ENCODE measurements around the gene CDKL5. TPM values are rescaled to one million over a fixed set of nuclear protein-coding genes. Genes with fewer than 3 reads are reported as not detected.
"Not testable (repeated sequence)": the region's sequence is repeated elsewhere in the genome, so short reads cannot be mapped to it uniquely, and the experiment has no call there.

CDKL5 gene
- total RNA-seq (2014; rRNA removed; shearing (Covaris generic)): 1.5 and 2.9 TPM in 2 replicates

GRCh38 chrX:18425199-18426003, at the start of gene CDKL5:
TSS of gene CDKL5 (plus strand) at chrX:18425608. CDS start at chrX:18507097, 81,489 bp downstream.
- peak; percentile 96 for DNase-seq (ENCODE audit: low spot score)

- peak; percentile 39 for DNase-seq (ENCODE audit: low spot score)
Measured at GRCh38 chrX:18377796-18378195, 47.6 kb upstream of the CDKL5 start.

GRCh38 chrX:18389966-18390365, 35.4 kb upstream of the CDKL5 start:
- DNase-seq (ENCODE audit: low spot score): no peak

GRCh38 chrX:18390941-18391538, 34.4 kb upstream of the CDKL5 start:
- DNase-seq (ENCODE audit: low spot score): peak; percentile 46

GRCh38 chrX:18394477-18394876, 30.9 kb upstream of the CDKL5 start:
- DNase-seq (ENCODE audit: low spot score): no peak

- DNase-seq (ENCODE audit: low spot score): no peak
Measured at GRCh38 chrX:18401848-18402213, 23.6 kb upstream of the CDKL5 start.

GRCh38 chrX:18406531-18407266, 18.7 kb upstream of the CDKL5 start:
- no peak for DNase-seq (ENCODE audit: low spot score)

GRCh38 chrX:18410038-18410437, 15.4 kb upstream of the CDKL5 start:
- peak; percentile 41 for DNase-seq (ENCODE audit: low spot score)

- DNase-seq (ENCODE audit: low spot score): peak; percentile 7
Measured at GRCh38 chrX:18415386-18415785, 10.0 kb upstream of the CDKL5 start.

- peak; percentile 32 for DNase-seq (ENCODE audit: low spot score)
Measured at GRCh38 chrX:18422325-18422724, 3.1 kb upstream of the CDKL5 start.

GRCh38 chrX:18422886-18423285, 2.5 kb upstream of the CDKL5 start:
- no peak for DNase-seq (ENCODE audit: low spot score)

- peak; percentile 36 for DNase-seq (ENCODE audit: low spot score)
Measured at GRCh38 chrX:18424482-18425198, 768 bp upstream of the CDKL5 start.

- no peak for DNase-seq (ENCODE audit: low spot score)
Measured at GRCh38 chrX:18426004-18426320, 554 bp downstream of the CDKL5 start.

GRCh38 chrX:18428006-18428405, 2.6 kb downstream of the CDKL5 start:
- DNase-seq (ENCODE audit: low spot score): no peak

- DNase-seq (ENCODE audit: low spot score): not testable (repeated sequence)
Measured at GRCh38 chrX:18433288-18433687, 7.9 kb downstream of the CDKL5 start.

GRCh38 chrX:18434896-18435295, 9.5 kb downstream of the CDKL5 start:
- no peak for DNase-seq (ENCODE audit: low spot score)

GRCh38 chrX:18436017-18436416, 10.6 kb downstream of the CDKL5 start:
- DNase-seq (ENCODE audit: low spot score): no peak

GRCh38 chrX:18440835-18441234, 15.4 kb downstream of the CDKL5 start:
- no peak for DNase-seq (ENCODE audit: low spot score)

GRCh38 chrX:18441780-18442367, 16.5 kb downstream of the CDKL5 start:
- DNase-seq (ENCODE audit: low spot score): no peak

GRCh38 chrX:18448416-18448815, 23.0 kb downstream of the CDKL5 start:
- DNase-seq (ENCODE audit: low spot score): no peak

GRCh38 chrX:18449236-18449635, 23.8 kb downstream of the CDKL5 start:
- no peak for DNase-seq (ENCODE audit: low spot score)

- DNase-seq (ENCODE audit: low spot score): no peak
Measured at GRCh38 chrX:18455384-18455783, 30.0 kb downstream of the CDKL5 start.

Data from H4 (cell line).